ENCODE data around the gene DDX24. TPM values are rescaled to one million over a fixed set of nuclear protein-coding genes. Genes with fewer than 3 reads are reported as not detected.
A peak's percentile ranks its signal among the peaks of the same experiment; 100 is the strongest.

The DDX24 gene
- total RNA-seq, 2 donors from 2014 or later: 48.0 to 95.6 TPM

GRCh38 chr14:94128216-94128839 lies 47.3 kb upstream of the DDX24 start:
- Histone ChIP-seq H3K4me3 (no peak overlapping the region), H3K9me3 (no peaks in the 10 kb centered on the region), H3K27me3 (peaks cover 0 to 8% of the 10 kb centered on the region in 2 donors), H3K27ac (peak overlapping the region in 1 of 4 donors; percentile 62), H3K36me3 (replicated peaks in 1 of 2; ENCODE audit: insufficient read depth in 1 of 2, low read depth in 2 of 2) (no peaks in the 10 kb centered on the region), H3K4me1 (peaks cover 16% of the 10 kb centered on the region)
- DNase-seq: no peak
- 84 to 91% methylated on average over 4 to 14 of the region's 14 CpGs for WGBS, 2 donors
- intact Hi-C loops (cut with DNase I): no loop called here
- ATAC-seq: no peak
- no peak for TF ChIP-seq CTCF (IDR thresholded peaks at IDR 0.05)
- no peak for TF ChIP-seq POLR2A (IDR thresholded peaks at IDR 0.05)

- ATAC-seq (no peak), DNase-seq (no peak)
- TF ChIP-seq CTCF (IDR thresholded peaks at IDR 0.05) (no peak), POLR2A (IDR thresholded peaks at IDR 0.05) (no peak)
- Histone ChIP-seq H3K4me3 (no peak overlapping the region), H3K27me3 (peaks cover 0 to 8% of the 10 kb centered on the region in 2 donors), H3K36me3 (replicated peaks in 1 of 2; ENCODE audit: insufficient read depth in 1 of 2, low read depth in 2 of 2) (no peaks in the 10 kb centered on the region), H3K9me3 (no peaks in the 10 kb centered on the region), H3K27ac (no peak overlapping the region), H3K4me1 (peaks cover 16% of the 10 kb centered on the region)
- intact Hi-C loops (cut with DNase I): no loop called here
- WGBS, 2 donors: 75 to 83% methylated on average over 4 to 6 of the region's 6 CpGs
Observed at GRCh38 chr14:94127330-94127729, 46.3 kb upstream of the DDX24 start.

- ATAC-seq: no peak
- Histone ChIP-seq H3K9me3 (no peaks in the 10 kb centered on the region), H3K4me3 (no peak overlapping the region), H3K27me3 (peaks cover 0 to 8% of the 10 kb centered on the region in 2 donors), H3K4me1 (peaks cover 16% of the 10 kb centered on the region), H3K27ac (no peak overlapping the region), H3K36me3 (replicated peaks in 1 of 2; ENCODE audit: insufficient read depth in 1 of 2, low read depth in 2 of 2) (no peaks in the 10 kb centered on the region)
- TF ChIP-seq CTCF (IDR thresholded peaks at IDR 0.05): no peak
- TF ChIP-seq POLR2A (IDR thresholded peaks at IDR 0.05): no peak
- no peak for DNase-seq
- WGBS, 2 donors: 74 to 76% methylated on average over 5 of the region's 5 CpGs
- intact Hi-C loops (cut with DNase I): no loop called here
Observed at GRCh38 chr14:94126800-94127199, 45.8 kb upstream of the DDX24 start.

GRCh38 chr14:94126419-94126677 lies 45.3 kb upstream of the DDX24 start:
- no peak overlapping the region for H3K4me3 ChIP-seq
- H3K4me1 ChIP-seq: peaks cover 16% of the 10 kb centered on the region
- intact Hi-C loops (cut with DNase I): no loop called here
- H3K27me3 ChIP-seq: peaks cover 0 to 5% of the 10 kb centered on the region in 2 donors
- ATAC-seq (no peak), DNase-seq (no peak)
- H3K27ac ChIP-seq: no peak overlapping the region
- WGBS, 2 donors: 50 to 60% methylated on average over 1 of the region's 1 CpG
- TF ChIP-seq CTCF (IDR thresholded peaks at IDR 0.05) (no peak), POLR2A (IDR thresholded peaks at IDR 0.05) (no peak)
- H3K36me3 ChIP-seq (replicated peaks in 1 of 2; ENCODE audit: insufficient read depth in 1 of 2, low read depth in 2 of 2): no peaks in the 10 kb centered on the region
- H3K9me3 ChIP-seq: no peaks in the 10 kb centered on the region

GRCh38 chr14:94125659-94126418 lies 44.8 kb upstream of the DDX24 start:
- Histone ChIP-seq H3K4me3 (no peak overlapping the region), H3K27ac (no peak overlapping the region), H3K36me3 (replicated peaks in 1 of 2; ENCODE audit: insufficient read depth in 1 of 2, low read depth in 2 of 2) (no peaks in the 10 kb centered on the region), H3K27me3 (no peaks in the 10 kb centered on the region), H3K9me3 (no peaks in the 10 kb centered on the region), H3K4me1 (peaks cover 16% of the 10 kb centered on the region)
- intact Hi-C loops (cut with DNase I): no loop called here
- WGBS, 2 donors: 85 to 90% methylated on average over 6 of the region's 6 CpGs
- no peak for DNase-seq
- no peak for TF ChIP-seq POLR2A (IDR thresholded peaks at IDR 0.05)
- TF ChIP-seq CTCF (IDR thresholded peaks at IDR 0.05): no peak
- ATAC-seq: no peak

Data from body of pancreas (tissue), 4 donors.